HG03342 (cell line): Measurements from ENCODE around the gene IKZF3.
A peak's percentile ranks its signal among the peaks of the same experiment; 100 is the strongest.
"Not testable (repeated sequence)": the region's sequence is repeated elsewhere in the genome, so short reads cannot be mapped to it uniquely, and the experiment has no call there.

Source experiments
- ATAC-seq: cut with Tn5 transposase; IDR thresholded peaks from one replicate; pipeline ENCODE4 v1.9.1; 2021; ENCODE audit warnings: mild to moderate bottlenecking, moderate library complexity; ENCODE audit not compliant: unreplicated experiment

The IKZF3 gene

GRCh38 chr17:39782481-39782880 is 81.6 kb downstream of the IKZF3 start:
- ATAC-seq: no peak

- ATAC-seq: no peak
Measured at GRCh38 chr17:39781861-39782213, 82.3 kb downstream of the IKZF3 start.

- no peak for ATAC-seq
Measured at GRCh38 chr17:39781031-39781860, 82.9 kb downstream of the IKZF3 start.

GRCh38 chr17:39777534-39778365 is 86.4 kb downstream of the IKZF3 start:
- ATAC-seq: no peak

GRCh38 chr17:39776252-39776651 is 87.9 kb downstream of the IKZF3 start:
- ATAC-seq: no peak

- ATAC-seq: no peak
Measured at GRCh38 chr17:39775031-39775430, 89.1 kb downstream of the IKZF3 start.

- ATAC-seq: no peak
Measured at GRCh38 chr17:39774047-39774446, 90.1 kb downstream of the IKZF3 start.

- ATAC-seq: no peak
Measured at GRCh38 chr17:39772987-39773934, 90.9 kb downstream of the IKZF3 start.

GRCh38 chr17:39772415-39772814 is 91.7 kb downstream of the IKZF3 start:
- ATAC-seq: no peak

- peak; percentile 53 for ATAC-seq
Measured at GRCh38 chr17:39769974-39770587, 94.0 kb downstream of the IKZF3 start.

- ATAC-seq: no peak
Measured at GRCh38 chr17:39767147-39767546, 97.0 kb downstream of the IKZF3 start.

- no peak for ATAC-seq
Measured at GRCh38 chr17:39765766-39766165, 98.3 kb downstream of the IKZF3 start.

GRCh38 chr17:39765175-39765574 is 98.9 kb downstream of the IKZF3 start:
- no peak for ATAC-seq

- ATAC-seq: not testable (repeated sequence)
Measured at GRCh38 chr17:39764171-39764570, 99.9 kb downstream of the IKZF3 start.

GRCh38 chr17:39763051-39763820 is 100.9 kb downstream of the IKZF3 start:
- no peak for ATAC-seq

GRCh38 chr17:39761861-39762496 is 102.1 kb downstream of the IKZF3 start:
- ATAC-seq: no peak

- no peak for ATAC-seq
Measured at GRCh38 chr17:39759204-39759603, 104.9 kb downstream of the IKZF3 start.

- no peak for ATAC-seq
Measured at GRCh38 chr17:39757931-39758873, 105.9 kb downstream of the IKZF3 start.
